AG04450 (cell line): Measurements from ENCODE around the gene FLT3. TPM values are rescaled to one million over a fixed set of nuclear protein-coding genes. Genes with fewer than 3 reads are reported as not detected.
"Not testable (repeated sequence)": the region's sequence is repeated elsewhere in the genome, so short reads cannot be mapped to it uniquely, and the experiment has no call there.

Source experiments
- CTCF ChIA-PET: fragments of 300-600, 350-600 bp; formaldehyde crosslinking; extraction: SDS; loops from one replicate; lab custom pipeline; 2022; ENCODE audit warnings: antibody characterized with exemption, inconsistent platforms; lab: Charles Lee
- POLR2A ChIA-PET: fragments of 350-600 bp; formaldehyde crosslinking; extraction: SDS; loops from one replicate; lab custom pipeline; 2021; ENCODE audit warnings: antibody characterized with exemption, inconsistent platforms; lab: Yijun Ruan, JAX
- DNase-seq: peaks from one replicate; pipeline ENCODE4 v3.0.0-alpha.2; 2011; ENCODE audit warnings: low read depth, low spot score
- H3K27ac ChIP-seq: one replicate; pipeline ENCODE4 v1.5.1; 2012; ENCODE audit warnings: low read depth, low read length, control low read depth
- H3K27me3 ChIP-seq: one replicate; pipeline ENCODE4 v1.6.0; 2012; ENCODE audit warnings: low read length; ENCODE audit not compliant: control insufficient read depth, insufficient read depth
- H3K4me3 ChIP-seq: 2 replicates; pipeline ENCODE4 v1.5.1; 2011; ENCODE audit warnings: mild to moderate bottlenecking, low read depth, low read length, control low read depth
- H3K9me3 ChIP-seq: 2 replicates; pipeline ENCODE4 v1.5.1; 2012; ENCODE audit warnings: low read length; ENCODE audit not compliant: control insufficient read depth, insufficient read depth
- CTCF ChIP-seq: IDR thresholded peaks from 2 replicates; pipeline ENCODE4 v1.5.1; 2011; ENCODE audit warnings: low read depth, low read length, control low read depth, inconsistent platforms
- polyA plus RNA-seq: library from polyadenylated mRNA; depleted of rRNA; stranded (reverse); fragments of >200 nt; gene quantifications from 2 replicates; pipeline ENCODE4 v1.2.3, GENCODE V29; 2011

Gene FLT3
- polyA plus RNA-seq, 1 experiment, result 0.01 TPM

DNA sequence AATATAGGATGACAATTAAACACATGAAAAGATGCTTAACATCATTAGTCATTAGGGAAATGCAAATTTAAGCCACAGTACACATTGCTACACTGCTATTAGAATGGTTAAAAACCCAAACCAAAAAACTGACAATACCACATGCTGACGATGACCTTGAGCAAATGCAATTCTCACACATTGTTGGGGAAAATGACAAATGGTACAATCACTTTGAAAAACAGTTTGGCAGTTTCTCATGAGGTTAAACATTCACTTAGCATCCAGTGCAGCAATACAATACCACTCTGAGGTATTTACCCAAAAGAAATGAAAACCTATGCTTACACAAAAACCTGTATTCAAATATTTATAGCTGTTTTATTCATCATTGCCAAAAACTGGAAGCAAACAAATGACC, 11.3 kb downstream of the FLT3 start:
- Histone ChIP-seq H3K27me3 (peaks cover 9% of the 10 kb centered on the region), H3K9me3 (no peaks in the 10 kb centered on the region), H3K4me3 (no peak overlapping the region), H3K27ac (no peak overlapping the region)
- CTCF ChIA-PET, result no interaction called here
- no peak for TF ChIP-seq CTCF
- POLR2A ChIA-PET, result no interaction called here
- DNase-seq, result no peak

DNA sequence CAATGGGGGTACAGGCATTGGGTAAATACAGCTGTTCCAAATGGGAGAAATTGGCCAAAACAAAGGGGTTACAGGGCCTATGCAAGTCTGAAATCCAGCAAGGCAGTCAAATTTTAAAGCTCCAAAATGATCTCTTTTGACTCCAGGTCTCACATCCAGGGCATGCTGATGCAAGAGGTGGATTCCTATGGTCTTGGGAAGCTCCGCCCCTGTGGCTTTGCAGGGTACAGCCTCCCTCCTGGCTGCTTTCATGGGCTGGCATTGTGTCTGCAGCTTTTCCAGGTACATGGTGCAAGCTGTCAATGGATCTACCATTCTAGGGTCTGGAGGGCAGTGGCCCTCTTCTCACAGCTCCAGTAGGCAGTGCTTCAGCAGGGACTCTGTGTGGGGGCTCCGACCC, 22.6 kb downstream of the FLT3 start:
- CTCF ChIA-PET, H3K27ac ChIP-seq, H3K9me3 ChIP-seq, POLR2A ChIA-PET, H3K27me3 ChIP-seq, H3K4me3 ChIP-seq, DNase-seq: not testable (repeated sequence)

DNA sequence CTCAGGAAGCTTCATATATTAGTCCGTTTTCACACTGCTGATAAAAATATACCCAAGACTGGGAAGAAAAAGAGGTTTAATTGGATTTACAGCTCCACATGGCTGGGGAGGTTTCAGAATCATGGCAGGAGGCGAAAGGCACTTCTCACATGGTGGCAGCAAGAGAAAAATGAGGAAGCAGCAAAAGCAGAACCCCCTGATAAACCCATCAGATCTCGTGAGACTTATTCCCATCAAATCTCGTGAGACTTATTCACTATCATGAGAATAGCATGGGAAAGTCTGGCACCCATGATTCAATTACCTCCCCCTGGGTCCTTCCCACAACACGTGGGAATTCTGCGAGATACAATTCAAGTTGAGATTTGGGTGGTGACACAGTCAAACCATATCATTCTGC, 23.1 kb downstream of the FLT3 start:
- CTCF ChIA-PET, result no interaction called here

GRCh38 chr13:28071424-28071823, 29.0 kb downstream of the FLT3 start:
- TF ChIP-seq CTCF, result no peak
- H3K27ac ChIP-seq, result no peak overlapping the region
- H3K9me3 ChIP-seq, result no peaks in the 10 kb centered on the region
- CTCF ChIA-PET, result no interaction called here
- H3K4me3 ChIP-seq, result no peak overlapping the region
- H3K27me3 ChIP-seq, result peaks cover 6% of the 10 kb centered on the region
- no peak for DNase-seq
- POLR2A ChIA-PET, result no interaction called here

More for the DNA sequence above, 23.1 kb downstream of the FLT3 start:
- Histone ChIP-seq H3K27me3 (no peaks in the 10 kb centered on the region), H3K4me3 (no peak overlapping the region), H3K27ac (no peak overlapping the region), H3K9me3 (no peaks in the 10 kb centered on the region)
- no peak for TF ChIP-seq CTCF
- no peak for DNase-seq
- POLR2A ChIA-PET, result no interaction called here

DNA sequence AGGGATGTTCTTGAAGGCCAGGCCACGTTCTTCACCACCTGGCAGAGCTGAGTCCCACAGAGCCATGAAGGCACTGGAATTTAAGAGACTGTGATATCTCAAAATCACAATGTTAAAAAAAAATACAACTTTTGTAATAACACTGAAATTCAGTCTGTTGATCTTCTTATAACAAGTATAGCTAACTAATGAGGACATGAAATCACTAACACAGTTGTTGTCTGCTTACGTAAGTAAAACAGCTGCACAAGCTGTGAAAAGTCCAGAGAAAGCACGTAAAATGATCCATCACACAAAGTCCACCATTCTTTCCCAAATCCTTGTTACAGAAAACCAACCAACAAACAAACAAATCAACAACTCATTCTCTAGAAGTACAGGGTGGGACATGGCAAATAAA, 32.9 kb downstream of the FLT3 start:
- no peak overlapping the region for H3K4me3 ChIP-seq
- TF ChIP-seq CTCF, result no peak
- ChIA-PET CTCF (no interaction called here), POLR2A (no interaction called here)
- H3K9me3 ChIP-seq, result no peaks in the 10 kb centered on the region
- DNase-seq, result no peak
- H3K27me3 ChIP-seq, result peaks cover 6% of the 10 kb centered on the region
- no peak overlapping the region for H3K27ac ChIP-seq
